ENCODE results near the gene ZNF565.

ZNF565 gene

GRCh38 chr19:36152019-36152351, 62.5 kb downstream of the ZNF565 start:
- no peak for DNase-seq (ENCODE audit: insufficient read length, low spot score)
- FAIRE-seq: no peak
- TF ChIP-seq TAF1 (IDR thresholded peaks at IDR 0.05; ENCODE audit: low read depth, low read length) (no peak), SPI1 (IDR thresholded peaks at IDR 0.05; ENCODE audit: low read depth, low read length) (no peak), PAX5 (IDR thresholded peaks at IDR 0.05; ENCODE audit: insufficient read depth, low read length, severe bottlenecking) (no peak), POU2F2 (IDR thresholded peaks at IDR 0.05; ENCODE audit: low read depth, low read length) (no peak), POLR2A (IDR thresholded peaks at IDR 0.05; ENCODE audit: low read depth, low read length) (no peak), POLR2AphosphoS5 (IDR thresholded peaks at IDR 0.05; ENCODE audit: low read depth, low read length) (no peak)

GRCh38 chr19:36151144-36152018, 63.1 kb downstream of the ZNF565 start:
- no peak for DNase-seq (ENCODE audit: insufficient read length, low spot score)
- FAIRE-seq: no peak

GRCh38 chr19:36150586-36150985, 63.9 kb downstream of the ZNF565 start:
- no peak for TF ChIP-seq TAF1 (IDR thresholded peaks at IDR 0.05; ENCODE audit: low read depth, low read length)
- TF ChIP-seq POLR2A (IDR thresholded peaks at IDR 0.05; ENCODE audit: low read depth, low read length): no peak
- TF ChIP-seq PAX5 (IDR thresholded peaks at IDR 0.05; ENCODE audit: insufficient read depth, low read length, severe bottlenecking): no peak
- no peak for TF ChIP-seq POU2F2 (IDR thresholded peaks at IDR 0.05; ENCODE audit: low read depth, low read length)
- no peak for TF ChIP-seq SPI1 (IDR thresholded peaks at IDR 0.05; ENCODE audit: low read depth, low read length)
- no peak for TF ChIP-seq POLR2AphosphoS5 (IDR thresholded peaks at IDR 0.05; ENCODE audit: low read depth, low read length)
- DNase-seq (ENCODE audit: insufficient read length, low spot score): no peak
- no peak for FAIRE-seq

More at GRCh38 chr19:36151144-36152018, 63.1 kb downstream of the ZNF565 start:
- no peak for TF ChIP-seq POLR2AphosphoS5 (IDR thresholded peaks at IDR 0.05; ENCODE audit: low read depth, low read length)
- TF ChIP-seq TAF1 (IDR thresholded peaks at IDR 0.05; ENCODE audit: low read depth, low read length): no peak
- TF ChIP-seq PAX5 (IDR thresholded peaks at IDR 0.05; ENCODE audit: insufficient read depth, low read length, severe bottlenecking): no peak
- TF ChIP-seq SPI1 (IDR thresholded peaks at IDR 0.05; ENCODE audit: low read depth, low read length): no peak
- TF ChIP-seq POLR2A (IDR thresholded peaks at IDR 0.05; ENCODE audit: low read depth, low read length): no peak
- TF ChIP-seq POU2F2 (IDR thresholded peaks at IDR 0.05; ENCODE audit: low read depth, low read length): no peak

GRCh38 chr19:36149673-36150406, 64.6 kb downstream of the ZNF565 start:
- DNase-seq (ENCODE audit: insufficient read length, low spot score): no peak
- no peak for FAIRE-seq
- TF ChIP-seq POU2F2 (IDR thresholded peaks at IDR 0.05; ENCODE audit: low read depth, low read length) (no peak), POLR2A (IDR thresholded peaks at IDR 0.05; ENCODE audit: low read depth, low read length) (no peak), TAF1 (IDR thresholded peaks at IDR 0.05; ENCODE audit: low read depth, low read length) (no peak), SPI1 (IDR thresholded peaks at IDR 0.05; ENCODE audit: low read depth, low read length) (no peak), POLR2AphosphoS5 (IDR thresholded peaks at IDR 0.05; ENCODE audit: low read depth, low read length) (no peak), PAX5 (IDR thresholded peaks at IDR 0.05; ENCODE audit: insufficient read depth, low read length, severe bottlenecking) (no peak)

- FAIRE-seq: no peak
- DNase-seq (ENCODE audit: insufficient read length, low spot score): no peak
- TF ChIP-seq POLR2A (IDR thresholded peaks at IDR 0.05; ENCODE audit: low read depth, low read length) (no peak), SPI1 (IDR thresholded peaks at IDR 0.05; ENCODE audit: low read depth, low read length) (no peak), POU2F2 (IDR thresholded peaks at IDR 0.05; ENCODE audit: low read depth, low read length) (no peak)
Measured at GRCh38 chr19:36144624-36145023, 69.8 kb downstream of the ZNF565 start.

GRCh38 chr19:36142496-36142895, 72.0 kb downstream of the ZNF565 start:
- FAIRE-seq (no peak), DNase-seq (ENCODE audit: insufficient read length, low spot score) (no peak)
- no peak for TF ChIP-seq POU2F2 (IDR thresholded peaks at IDR 0.05; ENCODE audit: low read depth, low read length)
- no peak for TF ChIP-seq TAF1 (IDR thresholded peaks at IDR 0.05; ENCODE audit: low read depth, low read length)
- no peak for TF ChIP-seq SPI1 (IDR thresholded peaks at IDR 0.05; ENCODE audit: low read depth, low read length)
- TF ChIP-seq POLR2A (IDR thresholded peaks at IDR 0.05; ENCODE audit: low read depth, low read length): no peak
- no peak for TF ChIP-seq POLR2AphosphoS5 (IDR thresholded peaks at IDR 0.05; ENCODE audit: low read depth, low read length)
- no peak for TF ChIP-seq PAX5 (IDR thresholded peaks at IDR 0.05; ENCODE audit: insufficient read depth, low read length, severe bottlenecking)

GRCh38 chr19:36142046-36142445, 72.4 kb downstream of the ZNF565 start:
- DNase-seq (ENCODE audit: insufficient read length, low spot score) (no peak), FAIRE-seq (no peak)
- TF ChIP-seq POLR2A (IDR thresholded peaks at IDR 0.05; ENCODE audit: low read depth, low read length) (no peak), POLR2AphosphoS5 (IDR thresholded peaks at IDR 0.05; ENCODE audit: low read depth, low read length) (no peak), SPI1 (IDR thresholded peaks at IDR 0.05; ENCODE audit: low read depth, low read length) (no peak), PAX5 (IDR thresholded peaks at IDR 0.05; ENCODE audit: insufficient read depth, low read length, severe bottlenecking) (no peak), TAF1 (IDR thresholded peaks at IDR 0.05; ENCODE audit: low read depth, low read length) (no peak), POU2F2 (IDR thresholded peaks at IDR 0.05; ENCODE audit: low read depth, low read length) (no peak)

- DNase-seq (ENCODE audit: insufficient read length, low spot score): peak; percentile 84
- peak; percentile 32; the same call in 1 of the 2 replicates for TF ChIP-seq TAF1 (IDR thresholded peaks at IDR 0.05; ENCODE audit: low read depth, low read length)
- no peak for TF ChIP-seq POLR2A (IDR thresholded peaks at IDR 0.05; ENCODE audit: low read depth, low read length)
- peak; percentile 87 for FAIRE-seq
Measured at GRCh38 chr19:36141039-36141927, 73.2 kb downstream of the ZNF565 start.

All from GM12891 (cell line).